Mesenchymal stem cell (in vitro differentiated cells and primary cell): ENCODE data around the gene LARGE1.
A peak's percentile ranks its signal among the peaks of the same experiment; 100 is the strongest.

Source experiments
- DNase-seq: peaks from one replicate; pipeline ENCODE4 v3.0.0-alpha.2; 2013
- H2AFZ ChIP-seq: one replicate; pipeline ENCODE4 v1.6.1; 2013; ENCODE audit warnings: low read depth, mild to moderate bottlenecking, control low read depth, inconsistent platforms, low read length, moderate library complexity
- H2AK5ac ChIP-seq: 2 replicates; pipeline ENCODE4 v1.6.1; 2013; ENCODE audit warnings: low read length, moderate library complexity, mild to moderate bottlenecking, inconsistent platforms; ENCODE audit not compliant: severe bottlenecking
- H2BK120ac ChIP-seq: one replicate; pipeline ENCODE4 v1.6.1; 2013; ENCODE audit warnings: low read depth, mild to moderate bottlenecking, inconsistent platforms, low read length, moderate library complexity
- H2BK12ac ChIP-seq, 2 experiments: one replicate each; pipeline ENCODE4 v1.6.1; 2013; ENCODE audit warnings: inconsistent platforms in 2 of 2, low read length in 2 of 2, mild to moderate bottlenecking in 2 of 2, moderate library complexity in 2 of 2, control low read depth in 1 of 2
- H2BK15ac ChIP-seq: one replicate; pipeline ENCODE4 v1.6.1; 2013; ENCODE audit warnings: mild to moderate bottlenecking, low read depth, inconsistent platforms; ENCODE audit not compliant: poor library complexity, severe bottlenecking
- H2BK5ac ChIP-seq: 2 replicates; pipeline ENCODE4 v1.6.1; 2013; ENCODE audit warnings: low read depth, mild to moderate bottlenecking, low read length, control low read depth, inconsistent platforms; ENCODE audit not compliant: poor library complexity, severe bottlenecking
- H3K14ac ChIP-seq, 2 experiments: one replicate each; pipeline ENCODE4 v1.6.1; 2013; ENCODE audit warnings: inconsistent platforms in 2 of 2, low read length in 2 of 2, control low read depth in 1 of 2, mild to moderate bottlenecking in 1 of 2, moderate library complexity in 1 of 2
- H3K18ac ChIP-seq, 2 experiments: one replicate each; pipeline ENCODE4 v1.6.1; 2013; ENCODE audit warnings: inconsistent platforms in 2 of 2, low read length in 2 of 2, control low read depth in 1 of 2, low read depth in 1 of 2, mild to moderate bottlenecking in 1 of 2
- H3K23ac ChIP-seq, 2 experiments: one replicate each; pipeline ENCODE4 v1.6.1; 2013; ENCODE audit warnings: inconsistent platforms in 2 of 2, low read length in 2 of 2, mild to moderate bottlenecking in 2 of 2, moderate library complexity in 2 of 2, control low read depth in 1 of 2
- H3K27ac ChIP-seq: 2 replicates; pipeline ENCODE4 v1.5.1; 2013; ENCODE audit warnings: mild to moderate bottlenecking, moderate library complexity, low read length, control low read depth, inconsistent platforms; ENCODE audit not compliant: poor library complexity, severe bottlenecking
- H3K27me3 ChIP-seq, 2 experiments: 2 replicates each; pipeline versions ENCODE4 v1.6.1 to v1.7.0; 2013; ENCODE audit warnings: low read length in 2 of 2, mild to moderate bottlenecking in 2 of 2, moderate library complexity in 2 of 2, control low read depth in 1 of 2, inconsistent platforms in 1 of 2; ENCODE audit not compliant: control insufficient read depth in 1 of 2, insufficient read depth in 1 of 2
- H3K36me3 ChIP-seq, 2 experiments: 2 replicates each; pipeline versions ENCODE4 v1.6.1 to v1.7.0; 2013; ENCODE audit warnings: low read length in 2 of 2, control low read depth in 1 of 2, inconsistent platforms in 1 of 2, low read depth in 1 of 2, mild to moderate bottlenecking in 1 of 2; ENCODE audit not compliant: insufficient read depth in 2 of 2, control insufficient read depth in 1 of 2
- H3K4ac ChIP-seq, 2 experiments: one replicate each; pipeline ENCODE4 v1.6.1; 2013; ENCODE audit warnings: inconsistent platforms in 2 of 2, low read length in 2 of 2, mild to moderate bottlenecking in 2 of 2, moderate library complexity in 2 of 2, control low read depth in 1 of 2, low read depth in 1 of 2
- H3K4me1 ChIP-seq: 2 replicates; pipeline ENCODE4 v1.6.1; 2013; ENCODE audit warnings: low read depth, low read length, control low read depth; ENCODE audit not compliant: control insufficient read depth, insufficient read depth
- H3K4me2 ChIP-seq: 2 replicates; pipeline ENCODE4 v1.6.1; 2013; ENCODE audit warnings: low read length, mild to moderate bottlenecking, inconsistent platforms; ENCODE audit not compliant: poor library complexity, severe bottlenecking
- H3K4me3 ChIP-seq, 2 experiments: 2 replicates each; pipeline versions ENCODE4 v1.5.1 to v1.7.0; 2013; ENCODE audit warnings: low read length in 2 of 2, mild to moderate bottlenecking in 2 of 2, control low read depth in 1 of 2, low read depth in 1 of 2; ENCODE audit not compliant: insufficient read depth in 1 of 2
- H3K79me1 ChIP-seq: replicated peaks from 2 replicates; pipeline ENCODE4 v1.6.1; 2013; ENCODE audit warnings: mild to moderate bottlenecking, control low read depth, low read length, inconsistent platforms; ENCODE audit not compliant: poor library complexity, severe bottlenecking
- H3K9ac ChIP-seq: 2 replicates; pipeline ENCODE4 v1.7.0; 2013; ENCODE audit warnings: mild to moderate bottlenecking, low read length, moderate library complexity
- H3K9me3 ChIP-seq: 2 replicates; pipeline ENCODE4 v1.7.0; 2013; ENCODE audit warnings: mild to moderate bottlenecking, low read length; ENCODE audit not compliant: control insufficient read depth
- H4K8ac ChIP-seq: one replicate; pipeline ENCODE4 v1.6.1; 2013; ENCODE audit warnings: inconsistent platforms, mild to moderate bottlenecking, low read length, moderate library complexity
- H4K91ac ChIP-seq: one replicate; pipeline ENCODE4 v1.6.1; 2013; ENCODE audit warnings: mild to moderate bottlenecking, low read length, inconsistent platforms
- WGBS: methylation state at CpG from one replicate; pipeline ENCODE4 v1.1.7; 2013; ENCODE audit warnings: mixed read lengths; 5-methylcytosine and 5-hydroxymethylcytosine counted together

LARGE1 gene

DNA sequence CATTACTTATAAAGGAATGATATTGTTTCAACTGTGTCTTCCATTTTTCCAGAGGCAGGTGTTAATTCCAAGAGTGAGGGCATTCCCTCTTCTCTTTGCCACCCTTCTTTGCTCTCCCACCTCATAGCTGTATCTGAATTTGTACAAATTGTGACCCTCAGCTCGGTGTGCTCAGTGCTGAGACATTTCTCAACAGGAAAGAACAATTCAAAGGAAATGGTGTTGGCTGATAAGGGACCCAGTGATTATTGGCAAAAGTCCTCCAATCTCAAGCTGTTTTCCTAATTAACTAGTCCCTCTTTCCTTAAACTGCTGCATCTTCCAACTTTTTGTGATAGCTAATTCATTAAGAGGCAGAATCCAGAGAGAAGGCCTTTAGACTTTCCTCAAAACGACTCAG lies 453.2 kb downstream of the LARGE1 start:
- Histone ChIP-seq H4K8ac (no peak overlapping the region), H4K91ac (no peak overlapping the region), H3K4me2 (no peak overlapping the region), H3K4me1 (peaks cover 4% of the 10 kb centered on the region), H3K36me3 (no peaks in the 10 kb centered on the region), H2BK120ac (no peak overlapping the region), H3K14ac (no peak overlapping the region), H3K9me3 (peaks cover 3% of the 10 kb centered on the region), H3K9ac (no peak overlapping the region), H3K4me3 (no peak overlapping the region), H2AK5ac (no peak overlapping the region), H3K23ac (no peak overlapping the region), H2BK12ac (no peak overlapping the region), H2AFZ (no peak overlapping the region), H3K27ac (peak overlapping the region; percentile 69), H3K79me1 (no peaks in the 10 kb centered on the region), H3K27me3 (no peaks in the 10 kb centered on the region), H2BK5ac (peak overlapping the region; percentile 8), H3K4ac (no peak overlapping the region), H3K18ac (no peak overlapping the region), H2BK15ac (no peak overlapping the region)
- DNase-seq = no peak
- 86% methylated on average over 2 of the region's 2 CpGs for WGBS

DNA sequence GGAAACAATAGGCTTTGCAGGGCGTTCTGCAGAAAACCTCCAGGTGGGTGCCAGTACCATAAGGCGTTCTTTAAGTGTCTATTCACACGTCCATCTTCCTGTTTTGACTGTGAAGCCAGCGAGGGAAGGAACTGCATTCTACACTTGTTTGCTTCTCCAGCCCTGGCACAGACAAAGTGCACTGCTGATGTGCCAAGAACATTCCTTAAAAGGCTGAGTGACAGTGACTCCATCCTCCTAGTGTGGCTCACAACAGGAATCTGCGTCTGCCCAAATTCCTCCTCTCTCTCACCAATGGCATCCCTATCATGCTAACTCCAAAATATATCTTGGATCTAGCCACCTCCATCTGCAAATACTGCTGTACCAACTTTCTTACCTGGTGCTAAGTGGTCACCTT lies 454.7 kb downstream of the LARGE1 start:
- no peaks in the 10 kb centered on the region for H3K79me1 ChIP-seq
- H3K4me1 ChIP-seq = peaks cover 4% of the 10 kb centered on the region
- H3K18ac ChIP-seq = no peak overlapping the region
- H3K27ac ChIP-seq = no peak overlapping the region
- no peaks in the 10 kb centered on the region for H3K36me3 ChIP-seq
- H2BK5ac ChIP-seq = no peak overlapping the region
- no peak overlapping the region for H3K14ac ChIP-seq
- 90% methylated on average over 5 of the region's 5 CpGs for WGBS
- no peak overlapping the region for H3K4me2 ChIP-seq
- H3K23ac ChIP-seq = no peak overlapping the region
- no peak overlapping the region for H4K8ac ChIP-seq
- H2AK5ac ChIP-seq = no peak overlapping the region
- no peak for DNase-seq
- no peak overlapping the region for H3K4ac ChIP-seq
- H3K9me3 ChIP-seq = peaks cover 9% of the 10 kb centered on the region
- H2BK15ac ChIP-seq = no peak overlapping the region
- no peak overlapping the region for H3K9ac ChIP-seq
- H2AFZ ChIP-seq = no peak overlapping the region
- no peak overlapping the region for H2BK12ac ChIP-seq
- no peak overlapping the region for H4K91ac ChIP-seq
- H2BK120ac ChIP-seq = no peak overlapping the region
- no peaks in the 10 kb centered on the region for H3K27me3 ChIP-seq
- no peak overlapping the region for H3K4me3 ChIP-seq

DNA sequence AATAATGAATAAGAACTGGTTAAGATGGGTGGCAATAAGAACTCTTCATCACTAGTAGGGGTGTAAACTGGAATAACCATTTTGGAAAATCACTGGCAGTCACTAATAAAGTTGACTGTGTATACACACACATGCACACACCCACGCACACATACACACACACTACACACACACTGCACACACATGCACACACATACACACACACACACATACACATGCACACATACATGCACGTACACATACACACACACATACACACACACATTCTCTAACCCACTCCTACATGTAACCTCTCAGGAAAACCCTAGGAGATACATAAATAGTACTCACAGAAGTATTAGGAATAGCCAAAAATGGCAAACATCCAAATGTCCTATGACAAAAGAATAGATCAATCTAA lies 455.6 kb downstream of the LARGE1 start:
- H3K79me1 ChIP-seq = no peaks in the 10 kb centered on the region
- DNase-seq = no peak
- no peak overlapping the region for H2AK5ac ChIP-seq
- H3K4ac ChIP-seq = no peak overlapping the region
- no peak overlapping the region for H2BK15ac ChIP-seq
- no peak overlapping the region for H3K18ac ChIP-seq
- no peak overlapping the region for H4K8ac ChIP-seq
- H3K27ac ChIP-seq = no peak overlapping the region
- no peak overlapping the region for H2AFZ ChIP-seq
- H3K36me3 ChIP-seq = no peaks in the 10 kb centered on the region
- no peak overlapping the region for H3K4me2 ChIP-seq
- H2BK12ac ChIP-seq = no peak overlapping the region
- 99% methylated on average over 2 of the region's 2 CpGs for WGBS
- H3K9ac ChIP-seq = no peak overlapping the region
- H3K23ac ChIP-seq = no peak overlapping the region
- no peak overlapping the region for H2BK120ac ChIP-seq
- H3K27me3 ChIP-seq = no peaks in the 10 kb centered on the region
- no peak overlapping the region for H3K4me3 ChIP-seq
- H3K14ac ChIP-seq = no peak overlapping the region
- H3K9me3 ChIP-seq = peaks cover 9% of the 10 kb centered on the region
- no peak overlapping the region for H4K91ac ChIP-seq
- H3K4me1 ChIP-seq = peaks cover 4% of the 10 kb centered on the region
- H2BK5ac ChIP-seq = no peak overlapping the region

DNA sequence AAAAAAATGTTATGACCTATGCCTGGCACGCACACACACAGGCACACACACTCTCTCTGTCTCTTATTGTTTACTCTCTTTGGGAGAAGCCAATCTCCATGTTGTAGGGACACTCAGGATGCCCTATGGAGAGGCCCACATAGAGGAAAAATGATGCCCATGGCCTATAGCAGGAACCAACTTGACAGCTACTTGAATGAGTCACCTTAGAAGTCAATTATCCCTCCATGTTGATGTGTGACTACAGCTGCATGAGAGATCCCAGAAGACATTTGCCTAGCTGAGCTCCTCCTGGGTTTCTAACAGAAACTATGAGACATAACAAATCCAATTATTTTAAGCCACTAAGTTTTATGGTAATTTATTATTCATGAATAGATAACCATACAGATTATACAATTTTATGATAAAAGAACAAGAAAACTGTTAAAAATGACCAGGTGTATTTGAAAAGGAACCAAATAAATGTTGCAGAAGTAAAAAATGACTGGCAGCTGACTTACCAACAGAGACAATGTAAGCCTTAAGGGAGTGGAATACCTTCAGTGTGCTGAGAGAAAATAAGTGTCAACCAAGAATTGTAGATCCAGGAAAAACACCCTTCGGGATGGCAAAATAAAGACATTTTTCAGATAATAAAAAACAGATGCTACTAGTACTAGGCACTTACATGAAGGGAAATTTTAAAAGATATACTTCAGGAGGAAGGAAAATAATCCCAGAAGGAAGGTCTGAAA lies 458.4 kb downstream of the LARGE1 start:
- H3K18ac ChIP-seq = no peak overlapping the region
- no peak overlapping the region for H2BK120ac ChIP-seq
- H3K14ac ChIP-seq = no peak overlapping the region
- H4K91ac ChIP-seq = no peak overlapping the region
- no peaks in the 10 kb centered on the region for H3K4me1 ChIP-seq
- no peak overlapping the region for H3K4me3 ChIP-seq
- H3K23ac ChIP-seq = no peak overlapping the region
- no peak overlapping the region for H3K9ac ChIP-seq
- no peak overlapping the region for H2AFZ ChIP-seq
- H3K27me3 ChIP-seq = no peaks in the 10 kb centered on the region
- H3K4me2 ChIP-seq = no peak overlapping the region
- DNase-seq = no peak
- no peaks in the 10 kb centered on the region for H3K79me1 ChIP-seq
- H3K36me3 ChIP-seq = no peaks in the 10 kb centered on the region
- H2BK5ac ChIP-seq = no peak overlapping the region
- 100% methylated on average over 1 of the region's 2 CpGs for WGBS
- no peak overlapping the region for H2BK12ac ChIP-seq
- H2BK15ac ChIP-seq = no peak overlapping the region
- no peak overlapping the region for H4K8ac ChIP-seq
- no peak overlapping the region for H3K27ac ChIP-seq
- H2AK5ac ChIP-seq = no peak overlapping the region
- H3K9me3 ChIP-seq = peaks cover 9% of the 10 kb centered on the region
- no peak overlapping the region for H3K4ac ChIP-seq
